Fibroblast of lung (primary cell): ENCODE measurements around the gene ITGB8. TPM values are rescaled to one million over a fixed set of nuclear protein-coding genes. Genes with fewer than 3 reads are reported as not detected.

Source experiments
- DNase-seq, 2 donors: peaks; one replicate each; pipeline versions ENCODE4 v3.0.0 to v3.0.0-alpha.2; 2010; ENCODE audit warnings: low read depth in 2 of 2
- H2AFZ ChIP-seq: 2 replicates; pipeline ENCODE4 v1.5.1; 2012; ENCODE audit warnings: low read length, control low read depth, inconsistent platforms
- H3K27ac ChIP-seq: 2 replicates; pipeline ENCODE4 v1.5.1; 2011; ENCODE audit warnings: low read length, control low read depth; ENCODE audit not compliant: insufficient read depth
- H3K27me3 ChIP-seq: 2 replicates; pipeline ENCODE4 v1.5.1; 2011; ENCODE audit warnings: mild to moderate bottlenecking, low read length; ENCODE audit not compliant: control insufficient read depth, insufficient read depth
- H3K36me3 ChIP-seq: 2 replicates; pipeline ENCODE4 v1.5.1; 2011; ENCODE audit warnings: low read length; ENCODE audit not compliant: control insufficient read depth, insufficient read depth
- H3K4me1 ChIP-seq: 2 replicates; pipeline ENCODE4 v1.5.1; 2011; ENCODE audit warnings: low read length; ENCODE audit not compliant: control insufficient read depth, insufficient read depth; ENCODE audit errors: extremely low read depth
- H3K4me2 ChIP-seq: 2 replicates; pipeline ENCODE4 v1.5.1; 2011; ENCODE audit warnings: low read length, control low read depth; ENCODE audit not compliant: insufficient read depth; ENCODE audit errors: extremely low read depth
- H3K4me3 ChIP-seq, 4 experiments: fragments of 200-600 bp in 1 of 4; sonication (generic) in 1 of 4; replicated peaks in 1 of 4; 2 replicates each; pipeline ENCODE4 v1.5.1; 2011 to 2016; ENCODE audit warnings: low read length in 4 of 4, low read depth in 3 of 4, mild to moderate bottlenecking in 3 of 4, control low read depth in 2 of 4, inconsistent platforms in 1 of 4, mixed read lengths in 1 of 4; ENCODE audit not compliant: insufficient read depth in 1 of 4; ENCODE audit errors: control extremely low read depth in 1 of 4
- H3K79me2 ChIP-seq: 2 replicates; pipeline ENCODE4 v1.5.1; 2012; ENCODE audit warnings: mild to moderate bottlenecking, low read length, inconsistent platforms; ENCODE audit not compliant: control insufficient read depth, insufficient read depth
- H3K9ac ChIP-seq: 2 replicates; pipeline ENCODE4 v1.5.1; 2011; ENCODE audit warnings: mild to moderate bottlenecking, low read length, control low read depth; ENCODE audit not compliant: insufficient read depth
- H3K9me3 ChIP-seq: 2 replicates; pipeline ENCODE4 v1.5.1; 2012; ENCODE audit warnings: low read depth, low read length; ENCODE audit not compliant: control insufficient read depth, insufficient read depth
- H4K20me1 ChIP-seq: 2 replicates; pipeline ENCODE4 v1.5.1; 2011; ENCODE audit warnings: low read length; ENCODE audit not compliant: control insufficient read depth, insufficient read depth; ENCODE audit errors: extremely low read depth
- CTCF ChIP-seq, 2 donors: IDR thresholded peaks in 1 of 2; conservative IDR thresholded peaks in 1 of 2; 1 replicate in 1 of 2; 2 replicates in 1 of 2; pipeline ENCODE4 v1.5.1; 2011 to 2012; ENCODE audit warnings: low read length in 2 of 2, control low read depth in 1 of 2, inconsistent platforms in 1 of 2, low read depth in 1 of 2, mild to moderate bottlenecking in 1 of 2
- EZH2 ChIP-seq: IDR thresholded peaks from 2 replicates; pipeline ENCODE4 v1.5.1; 2012; ENCODE audit warnings: low read length, control low read depth, mild to moderate bottlenecking; ENCODE audit errors: missing control alignments
- polyA plus RNA-seq, 2 donors: library from polyadenylated mRNA; depleted of rRNA in 1 of 2; stranded (reverse) in 1 of 2; unstranded in 1 of 2; fragments of >200 nt; gene quantifications; 2 replicates each; pipeline ENCODE4 v1.2.1, GENCODE V29; 2011 to 2012; ENCODE audit warnings: missing spikeins in 1 of 2
- total RNA-seq: library from RNA; depleted of rRNA; stranded (reverse); fragments of >200 nt; gene quantifications from 2 replicates; pipeline ENCODE4 v1.2.1, GENCODE V29; 2014

Gene ITGB8
- total and polyA plus RNA-seq, 2 donors (not counting 1 experiment from before 2014, with no cell fraction given) = 3.8 to 100 TPM

- Histone ChIP-seq H3K36me3 (no peaks in the 10 kb centered on the region), H4K20me1 (no peaks in the 10 kb centered on the region), H3K4me2 (no peak overlapping the region), H3K27ac (no peak overlapping the region), H3K4me1 (no peaks in the 10 kb centered on the region), H3K9me3 (no peaks in the 10 kb centered on the region), H3K79me2 (no peaks in the 10 kb centered on the region), H2AFZ (no peak overlapping the region), H3K9ac (no peak overlapping the region), H3K4me3 (no peak overlapping the region), H3K27me3 (no peaks in the 10 kb centered on the region)
- DNase-seq = peak; percentile 56 to 76
- TF ChIP-seq CTCF (conservative IDR thresholded peaks at IDR 0.05 in 1 of 2, IDR thresholded peaks at IDR 0.05 in 1 of 2; ENCODE audit: low read depth in 1 of 2, low read length in 2 of 2) = no peak
- no peak for TF ChIP-seq EZH2
Observed at GRCh38 chr7:20352573-20353306, 22.0 kb downstream of the ITGB8 start.

DNA sequence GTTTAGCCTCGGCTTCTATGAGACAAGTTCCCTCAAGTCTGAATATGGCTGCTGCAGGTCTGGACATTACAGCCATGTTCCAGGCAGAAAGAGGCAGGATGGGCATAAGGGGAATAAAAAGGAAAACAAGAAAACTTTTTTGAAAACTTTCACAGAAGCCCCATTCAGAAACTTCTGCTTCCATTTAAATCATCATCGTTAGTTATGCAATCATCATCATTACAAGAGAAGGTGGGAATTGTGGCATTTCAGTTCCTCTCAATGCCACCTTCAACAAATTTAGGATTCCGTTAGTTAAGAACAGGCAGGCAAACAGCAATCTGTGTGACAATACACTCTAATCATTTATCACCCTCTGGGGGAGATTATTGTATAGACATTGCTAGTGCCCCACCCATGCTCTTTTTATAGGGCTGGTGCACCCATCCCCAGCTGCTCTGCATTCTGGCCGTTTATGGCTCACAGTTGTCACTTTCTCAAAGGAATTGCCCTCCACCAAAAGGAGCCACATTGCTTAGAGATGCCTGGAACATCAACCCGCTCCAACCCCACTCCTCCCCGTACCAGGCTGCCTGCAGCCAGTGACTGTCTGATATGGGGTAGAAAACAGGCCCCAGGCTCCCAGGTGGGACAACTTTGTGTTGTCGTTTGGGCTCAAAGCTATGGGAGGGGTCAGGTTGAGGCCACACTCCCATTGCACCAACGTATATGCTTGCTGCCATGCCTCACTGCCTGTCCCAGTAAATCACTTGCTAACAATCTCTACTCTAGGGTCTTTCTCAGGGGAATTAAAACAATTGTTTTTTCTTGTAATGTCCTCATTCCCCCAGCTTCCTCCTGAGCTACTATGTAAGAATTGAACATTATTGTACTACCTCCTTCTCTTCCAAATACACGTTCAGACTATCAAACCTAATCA is 24.2 kb downstream of the ITGB8 start:
- Histone ChIP-seq H3K9ac (no peak overlapping the region), H3K9me3 (no peaks in the 10 kb centered on the region), H3K4me2 (no peak overlapping the region), H3K4me1 (no peaks in the 10 kb centered on the region), H2AFZ (no peak overlapping the region), H4K20me1 (no peaks in the 10 kb centered on the region), H3K27me3 (no peaks in the 10 kb centered on the region), H3K4me3 (no peak overlapping the region), H3K79me2 (no peaks in the 10 kb centered on the region), H3K27ac (no peak overlapping the region), H3K36me3 (no peaks in the 10 kb centered on the region)
- TF ChIP-seq CTCF (conservative IDR thresholded peaks at IDR 0.05 in 1 of 2, IDR thresholded peaks at IDR 0.05 in 1 of 2; ENCODE audit: low read depth in 1 of 2, low read length in 2 of 2) (no peak), EZH2 (no peak)
- DNase-seq = no peak

DNA sequence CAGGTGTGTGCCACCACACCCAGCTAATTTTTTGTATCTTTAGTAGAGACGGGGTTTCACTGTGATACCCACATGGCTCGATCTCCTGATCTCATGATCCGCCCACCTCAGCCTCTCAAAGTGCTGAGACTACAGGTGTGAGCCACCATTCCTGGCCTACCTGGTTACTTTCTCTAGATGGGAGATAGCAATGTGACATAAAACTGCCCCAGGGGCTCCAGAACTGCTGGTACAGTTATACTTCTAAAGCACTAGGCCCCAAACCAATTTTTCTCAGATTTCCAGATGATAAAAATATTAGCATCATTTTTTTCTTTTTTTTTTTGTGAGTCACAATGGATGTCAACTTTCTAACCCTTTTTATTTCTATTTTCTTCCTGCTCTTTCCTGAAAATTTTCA is 27.4 kb downstream of the ITGB8 start:
- Histone ChIP-seq H3K36me3 (no peaks in the 10 kb centered on the region), H3K4me2 (no peak overlapping the region), H3K79me2 (no peaks in the 10 kb centered on the region), H3K27ac (no peak overlapping the region), H3K27me3 (no peaks in the 10 kb centered on the region), H3K4me3 (no peak overlapping the region), H4K20me1 (no peaks in the 10 kb centered on the region), H3K4me1 (no peaks in the 10 kb centered on the region), H3K9me3 (no peaks in the 10 kb centered on the region), H2AFZ (no peak overlapping the region), H3K9ac (no peak overlapping the region)
- DNase-seq = no peak
- TF ChIP-seq EZH2 = no peak
- no peak for TF ChIP-seq CTCF (conservative IDR thresholded peaks at IDR 0.05 in 1 of 2, IDR thresholded peaks at IDR 0.05 in 1 of 2; ENCODE audit: low read depth in 1 of 2, low read length in 2 of 2)
